ENCODE results near the gene CD36.

The CD36 gene

GRCh38 chr7:80623503-80624252 is 14.8 kb upstream of the CD36 start:
- no peak overlapping the region for H3K4me3 ChIP-seq (ENCODE audit: low read depth, low read length)

GRCh38 chr7:80624763-80625162 is 13.7 kb upstream of the CD36 start:
- H3K4me3 ChIP-seq (ENCODE audit: low read depth, low read length) = no peak overlapping the region

- no peak overlapping the region for H3K4me3 ChIP-seq (ENCODE audit: low read depth, low read length)
Observed at GRCh38 chr7:80629023-80629422, 9.4 kb upstream of the CD36 start.

GRCh38 chr7:80630608-80631405 is 7.6 kb upstream of the CD36 start:
- H3K4me3 ChIP-seq (ENCODE audit: low read depth, low read length) = no peak overlapping the region

GRCh38 chr7:80631421-80631820 is 7.0 kb upstream of the CD36 start:
- H3K4me3 ChIP-seq (ENCODE audit: low read depth, low read length) = no peak overlapping the region

- no peak overlapping the region for H3K4me3 ChIP-seq (ENCODE audit: low read depth, low read length)
Observed at GRCh38 chr7:80632139-80632538, 6.3 kb upstream of the CD36 start.

- no peak overlapping the region for H3K4me3 ChIP-seq (ENCODE audit: low read depth, low read length)
Observed at GRCh38 chr7:80632819-80633218, 5.6 kb upstream of the CD36 start.

- no peak overlapping the region for H3K4me3 ChIP-seq (ENCODE audit: low read depth, low read length)
Observed at GRCh38 chr7:80634505-80634904, 3.9 kb upstream of the CD36 start.

- no peak overlapping the region for H3K4me3 ChIP-seq (ENCODE audit: low read depth, low read length)
Observed at GRCh38 chr7:80635533-80635932, 2.9 kb upstream of the CD36 start.

GRCh38 chr7:80635998-80636397 is 2.4 kb upstream of the CD36 start:
- H3K4me3 ChIP-seq (ENCODE audit: low read depth, low read length) = no peak overlapping the region

- no peak overlapping the region for H3K4me3 ChIP-seq (ENCODE audit: low read depth, low read length)
Observed at GRCh38 chr7:80636709-80637108, 1.7 kb upstream of the CD36 start.

GRCh38 chr7:80637454-80637853 is 988 bp upstream of the CD36 start:
- H3K4me3 ChIP-seq (ENCODE audit: low read depth, low read length) = no peak overlapping the region

GRCh38 chr7:80639011-80639410 is 569 bp downstream of the CD36 start:
- H3K4me3 ChIP-seq (ENCODE audit: low read depth, low read length) = no peak overlapping the region

GRCh38 chr7:80640846-80641245 is 2.4 kb downstream of the CD36 start:
- H3K4me3 ChIP-seq (ENCODE audit: low read depth, low read length) = no peak overlapping the region

- no peak overlapping the region for H3K4me3 ChIP-seq (ENCODE audit: low read depth, low read length)
Observed at GRCh38 chr7:80641548-80641947, 3.1 kb downstream of the CD36 start.

- no peak overlapping the region for H3K4me3 ChIP-seq (ENCODE audit: low read depth, low read length)
Observed at GRCh38 chr7:80642871-80643270, 4.4 kb downstream of the CD36 start.

GRCh38 chr7:80643336-80643915 is 5.0 kb downstream of the CD36 start:
- no peak overlapping the region for H3K4me3 ChIP-seq (ENCODE audit: low read depth, low read length)

GRCh38 chr7:80644054-80644453 is 5.6 kb downstream of the CD36 start:
- H3K4me3 ChIP-seq (ENCODE audit: low read depth, low read length) = no peak overlapping the region

- no peak overlapping the region for H3K4me3 ChIP-seq (ENCODE audit: low read depth, low read length)
Observed at GRCh38 chr7:80646083-80646865, 7.8 kb downstream of the CD36 start.

- H3K4me3 ChIP-seq (ENCODE audit: low read depth, low read length) = no peak overlapping the region
Observed at GRCh38 chr7:80647436-80647835, 9.0 kb downstream of the CD36 start.

- no peak overlapping the region for H3K4me3 ChIP-seq (ENCODE audit: low read depth, low read length)
Observed at GRCh38 chr7:80648031-80648600, 9.7 kb downstream of the CD36 start.
